Measurements from ENCODE around the gene GALNT13. TPM values are rescaled to one million over a fixed set of nuclear protein-coding genes. Genes with fewer than 3 reads are reported as not detected.

Gene GALNT13
- total RNA-seq, 1 donor = 1.7 TPM

- no peak overlapping the region for H3K4me3 ChIP-seq (ENCODE audit: low read depth, low read length)
- TF ChIP-seq CTCF (IDR thresholded peaks at IDR 0.05; ENCODE audit: insufficient read depth, low read depth, low read length) = no peak
- no peak for DNase-seq (ENCODE audit: low read depth)
Observed at GRCh38 chr2:154489266-154489858, 617.6 kb downstream of the GALNT13 start.

- no peak for TF ChIP-seq CTCF (IDR thresholded peaks at IDR 0.05; ENCODE audit: insufficient read depth, low read depth, low read length)
- no peak overlapping the region for H3K4me3 ChIP-seq (ENCODE audit: low read depth, low read length)
- DNase-seq (ENCODE audit: low read depth) = no peak
Observed at GRCh38 chr2:154490530-154490929, 618.8 kb downstream of the GALNT13 start.

- no peak for TF ChIP-seq CTCF (IDR thresholded peaks at IDR 0.05; ENCODE audit: insufficient read depth, low read depth, low read length)
- H3K4me3 ChIP-seq (ENCODE audit: low read depth, low read length) = no peak overlapping the region
- DNase-seq (ENCODE audit: low read depth) = no peak
Observed at GRCh38 chr2:154495455-154495868, 623.7 kb downstream of the GALNT13 start.

- no peak overlapping the region for H3K4me3 ChIP-seq (ENCODE audit: low read depth, low read length)
- no peak for TF ChIP-seq CTCF (IDR thresholded peaks at IDR 0.05; ENCODE audit: insufficient read depth, low read depth, low read length)
- DNase-seq (ENCODE audit: low read depth) = no peak
Observed at GRCh38 chr2:154497019-154497418, 625.3 kb downstream of the GALNT13 start.
